ENCODE measurements around the gene PTPRN2. TPM values are rescaled to one million over a fixed set of nuclear protein-coding genes. Genes with fewer than 3 reads are reported as not detected.
"Not testable (repeated sequence)": the region's sequence is repeated elsewhere in the genome, so short reads cannot be mapped to it uniquely, and the experiment has no call there.

The PTPRN2 gene
- total RNA-seq, 1 experiment from 2014 or later = 1.1 TPM

DNA sequence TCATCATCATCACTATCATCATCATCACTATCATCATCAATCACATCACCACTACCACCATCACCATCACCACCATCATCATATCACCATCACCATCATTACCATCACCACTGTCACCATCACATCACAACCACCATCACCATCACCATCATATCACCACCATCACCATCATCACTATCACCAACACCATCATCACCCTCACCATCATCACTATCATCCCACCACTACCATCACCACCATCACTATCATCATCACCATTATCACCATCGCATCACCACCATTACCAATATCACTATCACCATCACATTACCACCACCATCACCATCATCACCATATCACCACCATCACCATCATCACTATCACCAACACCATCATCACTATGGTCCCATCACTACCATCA, 539.1 kb downstream of the PTPRN2 start:
- BruUV-seq (replicated peaks) = no TSS peak
- ATAC-seq (no peak), DNase-seq (ENCODE audit: low read depth, low spot score) (no peak)
- Histone ChIP-seq H3K9me3 (ENCODE audit: control insufficient read depth, insufficient read depth, low read depth, low read length) (no peaks in the 10 kb centered on the region), H3K27ac (ENCODE audit: low read length) (no peak overlapping the region), H3K4me1 (ENCODE audit: control insufficient read depth, insufficient read depth, low read length) (no peaks in the 10 kb centered on the region), H3K27me3 (ENCODE audit: control insufficient read depth, insufficient read depth, low read length) (peaks cover 10% of the 10 kb centered on the region), H3K4me3 (ENCODE audit: low read depth in 2 of 2, low read length in 2 of 2) (no peak overlapping the region), H3K36me3 (ENCODE audit: control insufficient read depth, insufficient read depth, low read length) (no peaks in the 10 kb centered on the region)
- in situ Hi-C loops (cut with HindIII; ENCODE audit: low pct_unique_long_range_greater_than_20kb, low sequenced_read_pairs) = no loop called here
- ChIA-PET CTCF (no interaction called here), POLR2A (no interaction called here)
- intact Hi-C loops (cut with micrococcal nuclease; ENCODE audit: unreplicated experiment) = no loop called here
- TF ChIP-seq POLR2AphosphoS5 (IDR thresholded peaks at IDR 0.05; ENCODE audit: low read depth, low read length) (no peak), REST (IDR thresholded peaks at IDR 0.05; ENCODE audit: insufficient read depth in 1 of 2, low read depth in 2 of 2, low read length in 1 of 2) (no peak), SIN3A (IDR thresholded peaks at IDR 0.05; ENCODE audit: borderline replicate concordance, insufficient read depth, low read depth, low read length) (no peak), TCF7L2 (IDR thresholded peaks at IDR 0.05; ENCODE audit: low read depth, low read length) (no peak)
- TF ChIP-seq, protein P1, sequence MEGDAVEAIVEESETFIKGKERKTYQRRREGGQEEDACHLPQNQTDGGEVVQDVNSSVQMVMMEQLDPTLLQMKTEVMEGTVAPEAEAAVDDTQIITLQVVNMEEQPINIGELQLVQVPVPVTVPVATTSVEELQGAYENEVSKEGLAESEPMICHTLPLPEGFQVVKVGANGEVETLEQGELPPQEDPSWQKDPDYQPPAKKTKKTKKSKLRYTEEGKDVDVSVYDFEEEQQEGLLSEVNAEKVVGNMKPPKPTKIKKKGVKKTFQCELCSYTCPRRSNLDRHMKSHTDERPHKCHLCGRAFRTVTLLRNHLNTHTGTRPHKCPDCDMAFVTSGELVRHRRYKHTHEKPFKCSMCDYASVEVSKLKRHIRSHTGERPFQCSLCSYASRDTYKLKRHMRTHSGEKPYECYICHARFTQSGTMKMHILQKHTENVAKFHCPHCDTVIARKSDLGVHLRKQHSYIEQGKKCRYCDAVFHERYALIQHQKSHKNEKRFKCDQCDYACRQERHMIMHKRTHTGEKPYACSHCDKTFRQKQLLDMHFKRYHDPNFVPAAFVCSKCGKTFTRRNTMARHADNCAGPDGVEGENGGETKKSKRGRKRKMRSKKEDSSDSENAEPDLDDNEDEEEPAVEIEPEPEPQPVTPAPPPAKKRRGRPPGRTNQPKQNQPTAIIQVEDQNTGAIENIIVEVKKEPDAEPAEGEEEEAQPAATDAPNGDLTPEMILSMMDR (IDR thresholded peaks at IDR 0.05) = no peak

DNA sequence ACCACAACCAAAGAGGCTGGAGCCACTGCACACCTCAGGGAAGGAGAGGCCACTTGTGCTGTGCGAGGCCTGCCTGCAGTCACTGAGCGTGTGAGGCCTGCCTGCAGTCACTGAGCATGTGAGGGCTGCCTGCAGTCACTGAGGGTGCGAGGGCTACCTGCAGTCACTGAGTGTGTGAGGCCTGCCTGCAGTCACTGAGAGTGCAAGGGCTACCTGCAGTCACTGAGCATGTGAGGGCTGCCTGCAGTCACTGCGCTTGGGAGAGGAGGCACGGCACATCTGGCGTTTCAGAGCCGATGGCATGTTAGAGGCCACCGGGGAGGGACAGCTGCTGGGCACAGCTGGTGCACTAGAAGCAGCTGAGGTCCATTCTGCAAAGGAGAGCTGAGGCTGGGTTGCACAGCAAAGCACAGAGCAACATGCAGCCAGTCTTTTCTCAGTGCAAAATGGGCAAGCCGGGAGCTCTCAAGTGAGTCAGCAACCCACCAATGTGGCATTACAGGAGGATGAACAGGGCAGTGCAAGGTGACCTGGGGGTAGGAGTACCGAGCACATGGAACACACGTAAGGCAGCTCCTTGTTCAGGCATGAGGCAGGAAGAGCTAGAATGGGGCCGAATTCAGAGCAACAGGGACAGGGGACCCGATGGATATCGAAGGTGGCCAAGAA, 540.1 kb downstream of the PTPRN2 start:
- no peaks in the 10 kb centered on the region for H3K36me3 ChIP-seq (ENCODE audit: control insufficient read depth, insufficient read depth, low read length)
- no peak for TF ChIP-seq SIN3A (IDR thresholded peaks at IDR 0.05; ENCODE audit: borderline replicate concordance, insufficient read depth, low read depth, low read length)
- TF ChIP-seq REST (IDR thresholded peaks at IDR 0.05; ENCODE audit: insufficient read depth in 1 of 2, low read depth in 2 of 2, low read length in 1 of 2) = no peak
- TF ChIP-seq, protein P1 (IDR thresholded peaks at IDR 0.05) = no peak
- TF ChIP-seq POLR2AphosphoS5 (IDR thresholded peaks at IDR 0.05; ENCODE audit: low read depth, low read length) = no peak
- TF ChIP-seq TCF7L2 (IDR thresholded peaks at IDR 0.05; ENCODE audit: low read depth, low read length) = no peak
- H3K4me3 ChIP-seq (ENCODE audit: low read depth in 2 of 2, low read length in 2 of 2) = no peak overlapping the region
- ChIA-PET CTCF (no interaction called here), POLR2A (no interaction called here)
- H3K9me3 ChIP-seq (ENCODE audit: control insufficient read depth, insufficient read depth, low read depth, low read length) = no peaks in the 10 kb centered on the region
- BruUV-seq (replicated peaks) = no TSS peak
- H3K27me3 ChIP-seq (ENCODE audit: control insufficient read depth, insufficient read depth, low read length) = peaks cover 10% of the 10 kb centered on the region
- in situ Hi-C loops (cut with HindIII; ENCODE audit: low pct_unique_long_range_greater_than_20kb, low sequenced_read_pairs) (no loop called here), intact Hi-C loops (cut with micrococcal nuclease; ENCODE audit: unreplicated experiment) (no loop called here)
- DNase-seq (ENCODE audit: low read depth, low spot score) (no peak), ATAC-seq (no peak; the same call in 1 of the 2 replicates)
- no peak overlapping the region for H3K27ac ChIP-seq (ENCODE audit: low read length)
- no peaks in the 10 kb centered on the region for H3K4me1 ChIP-seq (ENCODE audit: control insufficient read depth, insufficient read depth, low read length)

- ATAC-seq; in situ Hi-C loops (cut with HindIII; ENCODE audit: low pct_unique_long_range_greater_than_20kb, low sequenced_read_pairs); intact Hi-C loops (cut with micrococcal nuclease; ENCODE audit: unreplicated experiment); H3K36me3 ChIP-seq (ENCODE audit: control insufficient read depth, insufficient read depth, low read length); H3K27ac ChIP-seq (ENCODE audit: low read length); BruUV-seq (replicated peaks); CTCF ChIA-PET; H3K4me1 ChIP-seq (ENCODE audit: control insufficient read depth, insufficient read depth, low read length); H3K27me3 ChIP-seq (ENCODE audit: control insufficient read depth, insufficient read depth, low read length); H3K9me3 ChIP-seq (ENCODE audit: control insufficient read depth, insufficient read depth, low read depth, low read length); POLR2A ChIA-PET; DNase-seq (ENCODE audit: low read depth, low spot score); H3K4me3 ChIP-seq (ENCODE audit: low read depth in 2 of 2, low read length in 2 of 2): not testable (repeated sequence)
Measured at GRCh38 chr7:158046246-158046645, 541.4 kb downstream of the PTPRN2 start.
